Astrocyte of the cerebellum (primary cell): ENCODE measurements around the gene SAG.

Experiments used
- DNase-seq: peaks from one replicate; pipeline ENCODE4 v3.0.0-alpha.2; 2011; ENCODE audit warnings: low read depth
- H3K4me3 ChIP-seq: 2 replicates; pipeline ENCODE4 v1.5.1; 2011; ENCODE audit warnings: mild to moderate bottlenecking, low read depth, low read length, moderate library complexity
- CTCF ChIP-seq: IDR thresholded peaks from 2 replicates; pipeline ENCODE4 v1.5.1; 2012; ENCODE audit warnings: low read length, low read depth, moderate library complexity, mild to moderate bottlenecking; ENCODE audit errors: missing control alignments
- in situ Hi-C: cut with HindIII; loops from 2 replicates; pipeline ENCODE4 v1.10.0; 2017; ENCODE audit warnings: low sequenced_read_pairs

Gene SAG

GRCh38 chr2:233349005-233349998 lies 41.7 kb downstream of the SAG start:
- in situ Hi-C loops, result no loop called here

GRCh38 chr2:233350708-233351107 lies 43.1 kb downstream of the SAG start:
- in situ Hi-C loops, result no loop called here
- peak; percentile 62 for DNase-seq
- TF ChIP-seq CTCF, result peak; percentile 16
- no peak overlapping the region for H3K4me3 ChIP-seq

More at GRCh38 chr2:233349005-233349998, 41.7 kb downstream of the SAG start:
- H3K4me3 ChIP-seq, result no peak overlapping the region
- no peak for TF ChIP-seq CTCF
- no peak for DNase-seq

- in situ Hi-C loops, result no loop called here
- no peak for TF ChIP-seq CTCF
- DNase-seq, result no peak
- H3K4me3 ChIP-seq, result no peak overlapping the region
Observed at GRCh38 chr2:233351423-233351822, 43.8 kb downstream of the SAG start.

- no peak overlapping the region for H3K4me3 ChIP-seq
- TF ChIP-seq CTCF, result no peak
- in situ Hi-C loops, result no loop called here
- no peak for DNase-seq
Observed at GRCh38 chr2:233352141-233352842, 44.7 kb downstream of the SAG start.

- H3K4me3 ChIP-seq, result no peak overlapping the region
- no peak for DNase-seq
- in situ Hi-C loops, result no loop called here
- TF ChIP-seq CTCF, result no peak
Observed at GRCh38 chr2:233353101-233353768, 45.6 kb downstream of the SAG start.
